ENCODE measurements around the gene CTF1. TPM values are rescaled to one million over a fixed set of nuclear protein-coding genes. Genes with fewer than 3 reads are reported as not detected.
"Not testable (repeated sequence)": the region's sequence is repeated elsewhere in the genome, so short reads cannot be mapped to it uniquely, and the experiment has no call there.

CTF1 gene
- 1 to 10 TPM; 6.2 to 9.8 (median 7.7) TPM for polyA plus RNA-seq (ENCODE audit: insufficient read length in 4 of 4)

GRCh38 chr16:30896261-30896888 is at the start of gene CTF1:
TSS of gene CTF1 (plus strand) at chr16:30896614. CDS start at chr16:30896644, 30 bp downstream.
- peak; percentile 74 to 86 (median 84) for DNase-seq (ENCODE audit: low read depth in 4 of 4, low spot score in 2 of 4)

GRCh38 chr16:30846649-30847402 is 49.6 kb upstream of the CTF1 start:
- no peak for DNase-seq (ENCODE audit: low read depth in 4 of 4, low spot score in 2 of 4)

GRCh38 chr16:30850246-30850645 is 46.2 kb upstream of the CTF1 start:
- DNase-seq (ENCODE audit: low read depth in 4 of 4, low spot score in 2 of 4): no peak

- DNase-seq (ENCODE audit: low read depth in 4 of 4, low spot score in 2 of 4): no peak
Observed at GRCh38 chr16:30853758-30854157, 42.7 kb upstream of the CTF1 start.

- DNase-seq (ENCODE audit: low read depth in 4 of 4, low spot score in 2 of 4): no peak
Observed at GRCh38 chr16:30858111-30858495, 38.3 kb upstream of the CTF1 start.

- no peak for DNase-seq (ENCODE audit: low read depth in 4 of 4, low spot score in 2 of 4)
Observed at GRCh38 chr16:30858829-30859423, 37.5 kb upstream of the CTF1 start.

- not testable (repeated sequence) for DNase-seq (ENCODE audit: low read depth in 4 of 4, low spot score in 2 of 4)
Observed at GRCh38 chr16:30860729-30861128, 35.7 kb upstream of the CTF1 start.

GRCh38 chr16:30863178-30863577 is 33.2 kb upstream of the CTF1 start:
- not testable (repeated sequence) for DNase-seq (ENCODE audit: low read depth in 4 of 4, low spot score in 2 of 4)

- no peak for DNase-seq (ENCODE audit: low read depth in 4 of 4, low spot score in 2 of 4)
Observed at GRCh38 chr16:30866031-30866430, 30.4 kb upstream of the CTF1 start.

- DNase-seq (ENCODE audit: low read depth in 4 of 4, low spot score in 2 of 4): no peak
Observed at GRCh38 chr16:30867747-30868146, 28.7 kb upstream of the CTF1 start.

- no peak for DNase-seq (ENCODE audit: low read depth in 4 of 4, low spot score in 2 of 4)
Observed at GRCh38 chr16:30870904-30871303, 25.5 kb upstream of the CTF1 start.

GRCh38 chr16:30874244-30874820 is 22.1 kb upstream of the CTF1 start:
- no peak for DNase-seq (ENCODE audit: low read depth in 4 of 4, low spot score in 2 of 4)

- DNase-seq (ENCODE audit: low read depth in 4 of 4, low spot score in 2 of 4): peak; percentile 79 to 91 (median 86)
Observed at GRCh38 chr16:30874821-30875717, 21.3 kb upstream of the CTF1 start.

GRCh38 chr16:30875871-30876801 is 20.3 kb upstream of the CTF1 start:
- DNase-seq (ENCODE audit: low read depth in 4 of 4, low spot score in 2 of 4): no peak

GRCh38 chr16:30876867-30877266 is 19.5 kb upstream of the CTF1 start:
- no peak for DNase-seq (ENCODE audit: low read depth in 4 of 4, low spot score in 2 of 4)

GRCh38 chr16:30882429-30883310 is 13.7 kb upstream of the CTF1 start:
- no peak for DNase-seq (ENCODE audit: low read depth in 4 of 4, low spot score in 2 of 4)

- DNase-seq (ENCODE audit: low read depth in 4 of 4, low spot score in 2 of 4): no peak
Observed at GRCh38 chr16:30884760-30885159, 11.7 kb upstream of the CTF1 start.

GRCh38 chr16:30885196-30885595 is 11.2 kb upstream of the CTF1 start:
- no peak for DNase-seq (ENCODE audit: low read depth in 4 of 4, low spot score in 2 of 4)

Measured in left renal cortex interstitium (tissue), 4 donors.